DND-41 (cell line): ENCODE measurements around the gene ENAH.

Experiments
- ATAC-seq: fragments of 200-7000 bp; cut with Tn5 transposase; 3 replicates; pipeline ENCODE4 v1.9.1; 2021; ENCODE audit warnings: low read depth; ENCODE audit not compliant: insufficient read depth
- DNase-seq: peaks from one replicate; pipeline ENCODE4 v3.0.0-alpha.2; 2020
- H2AFZ ChIP-seq: 2 replicates; pipeline ENCODE4 v1.6.0; 2012; ENCODE audit warnings: low read depth, low read length
- H3K27ac ChIP-seq: 2 replicates; pipeline ENCODE4 v1.5.1; 2012; ENCODE audit warnings: low read length, inconsistent platforms
- H3K27me3 ChIP-seq: fragments of 200-600 bp; sonication (generic); 2 replicates; pipeline ENCODE4 v1.6.0; 2012; ENCODE audit warnings: low read length, mild to moderate bottlenecking, inconsistent platforms; ENCODE audit not compliant: insufficient read depth, poor library complexity
- H3K36me3 ChIP-seq: 2 replicates; pipeline ENCODE4 v1.5.1; 2012; ENCODE audit warnings: low read length, inconsistent platforms; ENCODE audit not compliant: insufficient read depth
- H3K4me1 ChIP-seq: 2 replicates; pipeline ENCODE4 v1.5.1; 2012; ENCODE audit warnings: mild to moderate bottlenecking, low read length; ENCODE audit not compliant: insufficient read depth
- H3K4me2 ChIP-seq: 2 replicates; pipeline ENCODE4 v1.6.0; 2012; ENCODE audit warnings: mild to moderate bottlenecking, moderate library complexity, low read length, inconsistent platforms; ENCODE audit not compliant: insufficient read depth
- H3K4me3 ChIP-seq, 2 experiments: fragments of 200-600 bp in 1 of 2; shearing (Covaris generic) in 1 of 2; 2 replicates each; pipeline ENCODE4 v1.5.1; 2012 to 2016; ENCODE audit warnings: inconsistent platforms in 2 of 2, low read length in 2 of 2, mild to moderate bottlenecking in 2 of 2, low read depth in 1 of 2, moderate library complexity in 1 of 2
- H3K79me2 ChIP-seq: 2 replicates; pipeline ENCODE4 v1.6.0; 2012; ENCODE audit warnings: low read length, inconsistent platforms; ENCODE audit not compliant: insufficient read depth
- H3K9ac ChIP-seq: 2 replicates; pipeline ENCODE4 v1.6.0; 2012; ENCODE audit warnings: low read depth, mild to moderate bottlenecking, inconsistent platforms, low read length, moderate library complexity
- H3K9me3 ChIP-seq: 2 replicates; pipeline ENCODE4 v1.5.1; 2012; ENCODE audit warnings: low read length, moderate library complexity, mild to moderate bottlenecking, inconsistent platforms; ENCODE audit not compliant: insufficient read depth, severe bottlenecking
- H4K20me1 ChIP-seq: 2 replicates; pipeline ENCODE4 v1.6.0; 2012; ENCODE audit warnings: low read length; ENCODE audit not compliant: insufficient read depth
- EZH2 ChIP-seq: IDR thresholded peaks from 3 replicates; pipeline ENCODE4 v1.6.1; 2012; ENCODE audit warnings: borderline replicate concordance, low read depth, mild to moderate bottlenecking, moderate library complexity, low read length, inconsistent platforms; ENCODE audit not compliant: severe bottlenecking
- TF ChIP-seq, protein P1 (sequence below): IDR thresholded peaks from 2 replicates; pipeline ENCODE4 v1.5.1; 2012; ENCODE audit warnings: borderline replicate concordance, low read length, moderate library complexity, mild to moderate bottlenecking; ENCODE audit not compliant: poor library complexity, severe bottlenecking; ENCODE audit errors: extremely low read depth

Gene ENAH

GRCh38 chr1:225469051-225469450, 183.9 kb downstream of the ENAH start:
- peaks cover 32% of the 10 kb centered on the region for H3K4me1 ChIP-seq
- H3K4me2 ChIP-seq, result no peak overlapping the region
- no peak for DNase-seq
- no peak for TF ChIP-seq EZH2
- TF ChIP-seq, protein P1, sequence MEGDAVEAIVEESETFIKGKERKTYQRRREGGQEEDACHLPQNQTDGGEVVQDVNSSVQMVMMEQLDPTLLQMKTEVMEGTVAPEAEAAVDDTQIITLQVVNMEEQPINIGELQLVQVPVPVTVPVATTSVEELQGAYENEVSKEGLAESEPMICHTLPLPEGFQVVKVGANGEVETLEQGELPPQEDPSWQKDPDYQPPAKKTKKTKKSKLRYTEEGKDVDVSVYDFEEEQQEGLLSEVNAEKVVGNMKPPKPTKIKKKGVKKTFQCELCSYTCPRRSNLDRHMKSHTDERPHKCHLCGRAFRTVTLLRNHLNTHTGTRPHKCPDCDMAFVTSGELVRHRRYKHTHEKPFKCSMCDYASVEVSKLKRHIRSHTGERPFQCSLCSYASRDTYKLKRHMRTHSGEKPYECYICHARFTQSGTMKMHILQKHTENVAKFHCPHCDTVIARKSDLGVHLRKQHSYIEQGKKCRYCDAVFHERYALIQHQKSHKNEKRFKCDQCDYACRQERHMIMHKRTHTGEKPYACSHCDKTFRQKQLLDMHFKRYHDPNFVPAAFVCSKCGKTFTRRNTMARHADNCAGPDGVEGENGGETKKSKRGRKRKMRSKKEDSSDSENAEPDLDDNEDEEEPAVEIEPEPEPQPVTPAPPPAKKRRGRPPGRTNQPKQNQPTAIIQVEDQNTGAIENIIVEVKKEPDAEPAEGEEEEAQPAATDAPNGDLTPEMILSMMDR, result no peak
- H3K27ac ChIP-seq, result no peak overlapping the region
- no peak overlapping the region for H3K4me3 ChIP-seq
- no peak overlapping the region for H3K9ac ChIP-seq
- no peak overlapping the region for H2AFZ ChIP-seq
- no peaks in the 10 kb centered on the region for H3K36me3 ChIP-seq
- no peak for ATAC-seq
- no peaks in the 10 kb centered on the region for H3K9me3 ChIP-seq
- H4K20me1 ChIP-seq, result no peaks in the 10 kb centered on the region
- no peaks in the 10 kb centered on the region for H3K27me3 ChIP-seq
- H3K79me2 ChIP-seq, result no peaks in the 10 kb centered on the region

DNA sequence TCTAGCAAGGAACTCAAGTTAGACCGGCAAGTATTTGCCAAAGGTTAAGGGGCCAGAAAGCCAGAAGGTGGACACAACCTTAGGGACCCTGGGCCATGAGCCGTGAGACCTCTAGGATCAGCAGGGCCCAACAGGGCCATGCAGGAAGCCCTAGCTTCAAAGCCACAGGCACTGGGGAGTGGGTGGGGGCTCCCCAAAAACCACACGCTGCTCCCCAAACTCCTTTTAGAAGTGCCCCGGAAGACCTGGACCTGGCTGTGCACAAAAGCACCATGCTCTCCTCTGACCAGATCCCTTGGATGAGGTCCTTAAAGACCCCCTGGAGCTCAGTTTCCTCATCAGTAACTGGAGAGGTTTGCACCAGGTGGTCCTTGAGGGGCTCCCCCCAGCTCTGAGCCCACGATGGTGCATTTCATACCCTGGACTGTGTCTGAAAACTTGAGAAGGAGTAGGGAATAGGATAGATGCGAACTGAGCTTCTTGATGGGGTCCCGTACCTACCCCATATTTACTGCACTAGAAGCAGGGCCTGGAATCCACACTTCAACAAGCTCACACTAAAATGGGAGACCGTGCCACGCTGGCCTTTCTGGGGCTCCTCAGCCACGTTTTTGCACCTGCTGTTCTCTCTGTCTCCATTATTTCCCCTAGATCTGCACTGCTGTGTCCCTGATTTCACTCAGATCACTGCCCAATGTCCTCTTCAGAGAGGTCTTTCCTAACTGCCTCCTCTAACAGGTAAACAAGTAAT, 184.5 kb downstream of the ENAH start:
- no peaks in the 10 kb centered on the region for H3K27me3 ChIP-seq
- H3K36me3 ChIP-seq, result no peaks in the 10 kb centered on the region
- H4K20me1 ChIP-seq, result no peaks in the 10 kb centered on the region
- H2AFZ ChIP-seq, result peak overlapping the region; percentile 88; the same call in 1 of the 2 replicates
- peak overlapping the region; percentile 87 for H3K9ac ChIP-seq
- H3K4me2 ChIP-seq, result peak overlapping the region; percentile 83
- peak overlapping the region; percentile 95 for H3K27ac ChIP-seq
- no peaks in the 10 kb centered on the region for H3K9me3 ChIP-seq
- H3K79me2 ChIP-seq, result no peaks in the 10 kb centered on the region
- no peak for ATAC-seq
- TF ChIP-seq EZH2, result no peak
- TF ChIP-seq, protein P1, result no peak
- peaks cover 32% of the 10 kb centered on the region for H3K4me1 ChIP-seq
- peak overlapping the region in 1 of 2 experiments; percentile 79; a peak in 3 of 4 replicates for H3K4me3 ChIP-seq
- DNase-seq, result no peak

GRCh38 chr1:225467193-225468020, 185.5 kb downstream of the ENAH start:
- no peaks in the 10 kb centered on the region for H3K27me3 ChIP-seq
- peak overlapping the region; percentile 88 for H2AFZ ChIP-seq
- H3K4me1 ChIP-seq, result peaks cover 32% of the 10 kb centered on the region
- peak overlapping the region; percentile 87 for H3K9ac ChIP-seq
- H3K79me2 ChIP-seq, result no peaks in the 10 kb centered on the region
- TF ChIP-seq, protein P1, result no peak
- no peak for TF ChIP-seq EZH2
- DNase-seq, result peak; percentile 92
- no peaks in the 10 kb centered on the region for H3K9me3 ChIP-seq
- peak overlapping the region; percentile 95 for H3K27ac ChIP-seq
- no peaks in the 10 kb centered on the region for H4K20me1 ChIP-seq
- peak overlapping the region; percentile 42 to 79 for H3K4me3 ChIP-seq
- H3K36me3 ChIP-seq, result no peaks in the 10 kb centered on the region
- H3K4me2 ChIP-seq, result peak overlapping the region; percentile 83
- peak; percentile 87 for ATAC-seq
